Pancreas (tissue), 10 donors: ENCODE measurements around the gene HMCN1. TPM values are rescaled to one million over a fixed set of nuclear protein-coding genes. Genes with fewer than 3 reads are reported as not detected.

ENCODE experiments used
- ATAC-seq, 4 donors: fragments of 200-7000 bp; cut with Tn5 transposase; one replicate each; pipeline versions ENCODE4 v1.8.0 to v1.9.1; 2020; ENCODE audit warnings: mild to moderate bottlenecking in 4 of 4, moderate library complexity in 4 of 4
- DNase-seq, 6 donors: peaks; one replicate each; pipeline ENCODE4 v3.0.0-alpha.2; 2020
- FAIRE-seq: peaks from 2 replicates; lab custom pipeline; 2012; peaks lifted over from hg19 to GRCh38; lab: Jason Lieb, UNC
- H3K27ac ChIP-seq, 4 donors: fragments of 200-600 bp; sonication (generic); 1 replicate in 3 of 4; 2 replicates in 1 of 4; pipeline versions ENCODE4 v1.5.0 to v1.8.0; 2020
- H3K27me3 ChIP-seq, 4 donors: fragments of 200-600 bp; one replicate each; pipeline ENCODE4 v1.8.0; 2021
- H3K36me3 ChIP-seq, 3 donors: fragments of 200-600 bp; sonication (generic) in 1 of 3; one replicate each; pipeline versions ENCODE4 v1.5.0 to v1.8.0; 2020 to 2021
- H3K4me1 ChIP-seq, 3 donors: fragments of 200-600 bp; one replicate each; pipeline ENCODE4 v1.8.0; 2021
- H3K4me3 ChIP-seq, 4 donors: fragments of 200-600 bp; sonication (generic) in 2 of 4; one replicate each; pipeline versions ENCODE4 v1.5.0 to v1.8.0; 2020 to 2021
- H3K9me3 ChIP-seq, 4 donors: fragments of 200-600 bp; one replicate each; pipeline ENCODE4 v1.8.0; 2021
- WGBS, 2 donors: extraction: QIAGEN DNeasy Blood & Tissue Kit; methylation state at CpG; one replicate each; pipeline ENCODE4 v1.1.7; 2013; 5-methylcytosine and 5-hydroxymethylcytosine counted together
- intact Hi-C, 3 donors: fragments of 100-400 bp; cut with DNase I; formaldehyde crosslinking; loops; one replicate each; pipeline versions ENCODE4 v1.11.1 to v1.14.2; 2022
- polyA plus RNA-seq, 2 donors: library from polyadenylated mRNA; stranded (reverse); fragments of 200-250 nt; gene quantifications; one replicate each; pipeline ENCODE4 v1.2.3, GENCODE V29; 2013
- total RNA-seq, 6 donors: library from RNA; stranded (reverse); fragmentation: NEBNext Ultra II Directional in 4 of 6; extraction: Animal tissue kit (Norgen Biotek cat#: 25700) in 4 of 6; gene quantifications; one replicate each; pipeline versions ENCODE4 v1.2.1 to v1.2.4, GENCODE V29; 2021 to 2023
- TF ChIP-seq, protein P1 (sequence below), 4 donors: fragments of 200-600 bp; sonication (generic) in 3 of 4; IDR thresholded peaks; one replicate each; pipeline versions ENCODE4 v1.5.0 to v1.8.0; 2021; ENCODE audit warnings: antibody characterized with exemption in 4 of 4
- donor health status: healthy with polysubstance abuse.
- donor health status: DM: no; HTN: no; CAD: no; lungs with moderate emphysema.
- donor health status: DM: no; HTN: no; CAD: no.
- donor health status: control.
- donor health status: control.
- donor health status: Bipolar disorder and iron deficiency.
- donor health status: DM: yes; HTN: yes; CAD: no.
- donor health status: DM: no; HTN: no; CAD: no.
- donor health status: DM: no; HTN: no; CAD: no.
- donor health status: DM: yes; HTN: yes; CAD: no.

The HMCN1 gene
- total and polyA plus RNA-seq, 8 donors, result 0.19 to 4.8 (median 0.60) TPM

DNA sequence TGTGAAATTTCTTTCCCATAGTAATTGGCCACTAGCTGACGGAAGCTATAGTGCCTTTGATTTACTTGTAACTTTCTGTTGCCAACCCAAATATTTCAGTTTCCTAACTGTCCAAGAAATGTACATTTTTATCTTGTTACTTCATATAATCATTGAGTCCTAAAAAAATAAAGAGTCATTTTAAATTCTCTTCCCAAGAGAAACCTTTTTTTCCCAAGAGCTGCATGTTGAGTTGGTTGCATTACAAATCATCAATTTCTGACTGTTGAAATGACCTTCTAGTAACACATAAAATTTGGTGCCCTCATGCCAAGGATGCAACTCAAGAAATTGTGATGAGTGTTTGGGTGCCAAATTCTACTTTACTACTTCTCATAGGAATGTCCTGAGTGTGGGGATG is 61.0 kb downstream of the HMCN1 start:
- DNase-seq, result no peak
- 93% methylated on average over 1 of the region's 1 CpG for WGBS, 2 donors

DNA sequence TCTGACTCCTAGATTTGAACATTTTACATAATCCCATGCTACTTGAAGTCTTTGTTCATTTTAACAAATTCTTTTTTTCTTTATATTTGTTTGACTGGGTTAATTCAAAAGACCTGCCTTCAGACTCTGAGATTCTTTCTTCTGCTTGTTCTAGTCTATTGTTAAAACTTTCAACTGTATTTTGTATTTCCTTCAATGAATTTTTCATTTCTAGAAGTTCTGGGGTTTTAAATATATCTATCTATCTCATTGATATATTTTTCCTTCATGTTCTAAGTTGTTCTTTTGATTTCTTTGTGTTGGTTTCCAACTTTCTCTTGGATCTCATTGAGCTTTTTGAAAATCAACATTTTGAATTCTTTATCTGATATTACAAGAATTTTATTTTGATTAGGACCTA is 64.3 kb downstream of the HMCN1 start:
- Histone ChIP-seq H3K9me3 (no peaks in the 10 kb centered on the region), H3K4me3 (no peak overlapping the region), H3K4me1 (no peaks in the 10 kb centered on the region), H3K27ac (no peak overlapping the region), H3K27me3 (no peaks in the 10 kb centered on the region), H3K36me3 (no peaks in the 10 kb centered on the region)
- intact Hi-C loops, result no loop called here
- TF ChIP-seq, protein P1, sequence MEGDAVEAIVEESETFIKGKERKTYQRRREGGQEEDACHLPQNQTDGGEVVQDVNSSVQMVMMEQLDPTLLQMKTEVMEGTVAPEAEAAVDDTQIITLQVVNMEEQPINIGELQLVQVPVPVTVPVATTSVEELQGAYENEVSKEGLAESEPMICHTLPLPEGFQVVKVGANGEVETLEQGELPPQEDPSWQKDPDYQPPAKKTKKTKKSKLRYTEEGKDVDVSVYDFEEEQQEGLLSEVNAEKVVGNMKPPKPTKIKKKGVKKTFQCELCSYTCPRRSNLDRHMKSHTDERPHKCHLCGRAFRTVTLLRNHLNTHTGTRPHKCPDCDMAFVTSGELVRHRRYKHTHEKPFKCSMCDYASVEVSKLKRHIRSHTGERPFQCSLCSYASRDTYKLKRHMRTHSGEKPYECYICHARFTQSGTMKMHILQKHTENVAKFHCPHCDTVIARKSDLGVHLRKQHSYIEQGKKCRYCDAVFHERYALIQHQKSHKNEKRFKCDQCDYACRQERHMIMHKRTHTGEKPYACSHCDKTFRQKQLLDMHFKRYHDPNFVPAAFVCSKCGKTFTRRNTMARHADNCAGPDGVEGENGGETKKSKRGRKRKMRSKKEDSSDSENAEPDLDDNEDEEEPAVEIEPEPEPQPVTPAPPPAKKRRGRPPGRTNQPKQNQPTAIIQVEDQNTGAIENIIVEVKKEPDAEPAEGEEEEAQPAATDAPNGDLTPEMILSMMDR (IDR thresholded peaks at IDR 0.05), result no peak
- no peak for ATAC-seq
- no peak for DNase-seq
- no peak for FAIRE-seq

More for the DNA sequence above, 61.0 kb downstream of the HMCN1 start:
- H3K4me3 ChIP-seq, result no peak overlapping the region
- intact Hi-C loops, result no loop called here
- no peaks in the 10 kb centered on the region for H3K27me3 ChIP-seq
- no peaks in the 10 kb centered on the region for H3K36me3 ChIP-seq
- H3K9me3 ChIP-seq, result no peaks in the 10 kb centered on the region
- TF ChIP-seq, protein P1 (IDR thresholded peaks at IDR 0.05), result no peak
- H3K27ac ChIP-seq, result no peak overlapping the region
- FAIRE-seq, result no peak
- H3K4me1 ChIP-seq, result no peaks in the 10 kb centered on the region
- no peak for ATAC-seq

DNA sequence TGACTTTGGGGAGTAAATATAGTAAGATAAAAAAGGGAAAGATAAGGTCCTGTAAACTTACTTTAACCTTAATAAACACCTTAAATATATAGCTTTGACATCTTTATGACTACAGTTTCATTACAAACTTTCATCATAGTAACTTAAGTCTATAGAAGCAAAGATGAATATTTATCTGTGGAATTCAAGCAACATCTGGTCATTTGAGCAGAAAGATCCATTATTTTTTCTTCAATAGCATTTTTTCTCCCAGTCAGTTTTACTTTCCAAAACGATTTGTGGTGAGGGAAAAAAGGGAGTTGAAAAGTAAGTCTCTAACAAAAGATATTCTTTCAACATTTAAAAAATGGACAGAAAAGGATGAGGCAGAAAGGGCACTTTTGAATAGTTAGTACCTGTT is 69.0 kb downstream of the HMCN1 start:
- DNase-seq (no peak), ATAC-seq (no peak), FAIRE-seq (no peak)
- no peaks in the 10 kb centered on the region for H3K27me3 ChIP-seq
- WGBS, 2 donors, result 23 to 37% methylated on average over 1 of the region's 1 CpG
- TF ChIP-seq, protein P1 (IDR thresholded peaks at IDR 0.05), result no peak
- H3K27ac ChIP-seq, result no peak overlapping the region
- H3K36me3 ChIP-seq, result no peaks in the 10 kb centered on the region
- no peaks in the 10 kb centered on the region for H3K9me3 ChIP-seq
- no peaks in the 10 kb centered on the region for H3K4me1 ChIP-seq
- H3K4me3 ChIP-seq, result no peak overlapping the region
- intact Hi-C loops, result no loop called here

DNA sequence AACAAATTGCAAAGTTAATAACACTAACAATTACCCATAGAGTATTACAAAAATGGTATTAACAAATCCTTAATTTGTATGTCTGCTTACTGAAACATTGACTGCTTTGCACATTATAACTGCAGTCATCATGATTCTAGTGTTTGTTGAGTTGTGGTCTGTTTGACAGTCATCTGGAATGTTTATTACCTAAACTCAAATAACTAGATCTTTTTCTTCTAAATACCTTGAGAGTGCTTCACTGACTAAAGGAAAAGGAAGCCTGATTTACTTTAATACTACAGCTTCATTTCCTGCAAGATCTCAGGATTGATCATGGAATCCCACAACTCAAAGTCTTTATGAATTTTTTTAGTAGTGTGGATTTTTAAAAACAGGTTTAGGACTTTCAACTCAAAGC is 70.0 kb downstream of the HMCN1 start:
- intact Hi-C loops, result no loop called here
- ATAC-seq (no peak), FAIRE-seq (no peak), DNase-seq (no peak)
- Histone ChIP-seq H3K9me3 (no peaks in the 10 kb centered on the region), H3K27me3 (no peaks in the 10 kb centered on the region), H3K36me3 (no peaks in the 10 kb centered on the region), H3K27ac (no peak overlapping the region), H3K4me1 (no peaks in the 10 kb centered on the region), H3K4me3 (no peak overlapping the region)
- TF ChIP-seq, protein P1 (IDR thresholded peaks at IDR 0.05), result no peak

DNA sequence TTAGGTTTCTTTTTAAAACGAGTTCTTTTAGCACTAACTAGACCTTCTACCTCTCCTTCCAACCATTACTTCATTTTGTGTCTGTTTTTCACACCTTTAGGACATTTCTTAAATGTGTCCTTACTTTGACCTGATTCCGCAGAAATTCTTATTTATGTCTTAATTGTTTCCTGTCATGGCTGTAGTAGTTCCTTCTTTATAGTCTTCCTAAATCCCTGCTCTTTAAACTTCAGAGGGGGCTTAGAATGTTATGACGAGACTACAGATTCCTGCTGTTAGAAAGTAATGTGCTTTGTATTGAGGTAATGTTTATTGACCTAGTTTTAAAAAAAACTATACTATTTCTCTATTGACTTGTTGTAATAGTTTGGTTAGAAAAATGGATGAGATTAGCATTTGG is 70.4 kb downstream of the HMCN1 start:
- DNase-seq (no peak), FAIRE-seq (no peak), ATAC-seq (no peak)
- Histone ChIP-seq H3K27ac (no peak overlapping the region), H3K9me3 (no peaks in the 10 kb centered on the region), H3K4me1 (no peaks in the 10 kb centered on the region), H3K27me3 (no peaks in the 10 kb centered on the region), H3K4me3 (no peak overlapping the region), H3K36me3 (no peaks in the 10 kb centered on the region)
- intact Hi-C loops, result no loop called here
- TF ChIP-seq, protein P1 (IDR thresholded peaks at IDR 0.05), result no peak
- WGBS, 2 donors, result 54 to 58% methylated on average over 3 of the region's 3 CpGs
